AG04449 (cell line): ENCODE results near the gene TRMT2B.

Source experiments
- CTCF ChIA-PET: fragments of 350-600 bp; formaldehyde crosslinking; extraction: SDS; loops from one replicate; lab custom pipeline; 2021; ENCODE audit warnings: antibody characterized with exemption; lab: Yijun Ruan, JAX
- POLR2A ChIA-PET: fragments of 400-600, 350-600 bp; formaldehyde crosslinking; extraction: SDS; loops from one replicate; lab custom pipeline; 2020; ENCODE audit warnings: antibody characterized with exemption, inconsistent platforms; lab: Yijun Ruan, JAX
- DNase-seq: peaks from one replicate; pipeline ENCODE4 v3.0.0-alpha.2; 2010; ENCODE audit warnings: low read depth, low spot score
- H3K4me3 ChIP-seq: 2 replicates; pipeline ENCODE4 v1.5.1; 2011; ENCODE audit warnings: low read depth, mild to moderate bottlenecking, control low read depth, low read length
- CTCF ChIP-seq: IDR thresholded peaks from one replicate; pipeline ENCODE4 v1.5.1; 2011; ENCODE audit warnings: mild to moderate bottlenecking, moderate library complexity, low read length, control low read depth, inconsistent platforms; ENCODE audit not compliant: insufficient read depth; ENCODE audit errors: missing control alignments

TRMT2B gene

GRCh38 chrX:100975212-100975611 lies 76.7 kb downstream of the TRMT2B start:
- no peak overlapping the region for H3K4me3 ChIP-seq
- CTCF ChIA-PET = interaction anchor here (1.2 kb wide), 1 partner anchor 312 kb away, joined by 3 read pairs; no protein-coding TSS in a partner anchor
- DNase-seq = no peak
- no peak for TF ChIP-seq CTCF
- POLR2A ChIA-PET = no interaction called here

GRCh38 chrX:100973411-100973810 lies 78.5 kb downstream of the TRMT2B start:
- no peak for DNase-seq
- no peak for TF ChIP-seq CTCF
- CTCF ChIA-PET = no interaction called here
- POLR2A ChIA-PET = no interaction called here
- H3K4me3 ChIP-seq = no peak overlapping the region

- no peak overlapping the region for H3K4me3 ChIP-seq
- ChIA-PET CTCF (no interaction called here), POLR2A (no interaction called here)
- no peak for DNase-seq
- TF ChIP-seq CTCF = no peak
These were observed 82.0 kb downstream of the TRMT2B start for GRCh38 chrX:100969936-100970335.

- DNase-seq = no peak
- ChIA-PET POLR2A (no interaction called here), CTCF (no interaction called here)
- H3K4me3 ChIP-seq = no peak within 1 kb of the TSS
- TF ChIP-seq CTCF = no peak
These were observed 82.5 kb downstream of the TRMT2B start, which contains the start of gene ARL13A for GRCh38 chrX:100969408-100969807. Gene ARL13A (plus strand): TSS chrX:100969708. CDS start chrX:100973690, 3,982 bp downstream.

- no peak overlapping the region for H3K4me3 ChIP-seq
- CTCF ChIA-PET = no interaction called here
- POLR2A ChIA-PET = no interaction called here
- TF ChIP-seq CTCF = no peak
- no peak for DNase-seq
These were observed 87.5 kb downstream of the TRMT2B start for GRCh38 chrX:100964362-100964761.

GRCh38 chrX:100962811-100963210 lies 89.1 kb downstream of the TRMT2B start:
- POLR2A ChIA-PET = no interaction called here
- TF ChIP-seq CTCF = no peak
- H3K4me3 ChIP-seq = no peak overlapping the region
- no peak for DNase-seq
- CTCF ChIA-PET = no interaction called here
